Heart left ventricle (tissue), 16 donors: ENCODE results near the gene SFMBT2. TPM values are rescaled to one million over a fixed set of nuclear protein-coding genes. Genes with fewer than 3 reads are reported as not detected.

ENCODE experiments used
- ATAC-seq, 4 donors: fragments of 200-7000 bp; cut with Tn5 transposase; one replicate each; pipeline ENCODE4 v1.9.1; 2020 to 2022; ENCODE audit warnings: moderate library complexity in 4 of 4, mild to moderate bottlenecking in 3 of 4, moderate number of reproducible peaks in 1 of 4
- DNase-seq, 5 donors: peaks; one replicate each; pipeline ENCODE4 v3.0.0-alpha.2; 2020
- H3K27ac ChIP-seq, 12 donors: fragments of 200-600 bp; sonication (generic) in 4 of 12; one replicate each; pipeline versions ENCODE4 v1.5.0 to v1.8.0; 2016 to 2022; ENCODE audit warnings: mild to moderate bottlenecking in 2 of 12
- H3K27me3 ChIP-seq, 9 donors: fragments of 200-600 bp; sonication (generic) in 2 of 9; one replicate each; pipeline versions ENCODE4 v1.5.1 to v1.8.0; 2016 to 2022; ENCODE audit warnings: mild to moderate bottlenecking in 3 of 9
- H3K36me3 ChIP-seq, 9 donors: fragments of 200-600 bp; sonication (generic) in 2 of 9; one replicate each; pipeline versions ENCODE4 v1.5.0 to v1.8.0; 2018 to 2022; ENCODE audit warnings: mild to moderate bottlenecking in 2 of 9
- H3K4me1 ChIP-seq, 12 donors: fragments of 200-600 bp; sonication (generic) in 4 of 12; one replicate each; pipeline versions ENCODE4 v1.5.0 to v1.8.0; 2016 to 2022; ENCODE audit warnings: mild to moderate bottlenecking in 3 of 12
- H3K4me3 ChIP-seq, 12 donors: fragments of 200-600 bp; sonication (generic) in 4 of 12; one replicate each; pipeline versions ENCODE4 v1.5.0 to v1.8.0; 2017 to 2022; ENCODE audit warnings: mild to moderate bottlenecking in 9 of 12, moderate library complexity in 4 of 12
- H3K9me3 ChIP-seq, 12 donors: fragments of 200-600 bp; sonication (generic) in 4 of 12; one replicate each; pipeline versions ENCODE4 v1.5.0 to v1.8.0; 2016 to 2022; ENCODE audit warnings: mild to moderate bottlenecking in 1 of 12
- POLR2A ChIP-seq, 2 donors: fragments of 450-650 bp; IDR thresholded peaks; one replicate each; pipeline ENCODE4 v1.6.1; 2017; ENCODE audit warnings: antibody characterized with exemption in 2 of 2, mild to moderate bottlenecking in 2 of 2, moderate library complexity in 2 of 2
- WGBS, 4 donors: extraction: QIAGEN DNeasy Blood & Tissue Kit in 2 of 4; methylation state at CpG; one replicate each; pipeline versions ENCODE4 v1.1.5 to v1.1.7; 2013 to 2018; 5-methylcytosine and 5-hydroxymethylcytosine counted together
- intact Hi-C, 10 donors: fragments of 100-400 bp; cut with DNase I; formaldehyde crosslinking; loops; one replicate each; pipeline versions ENCODE4 v1.11.1 to v1.14.2; 2022
- polyA plus RNA-seq, 2 donors: library from polyadenylated mRNA; stranded (reverse); fragments of 200-250 nt; gene quantifications; one replicate each; pipeline ENCODE4 v1.2.3, GENCODE V29; 2013
- total RNA-seq, 9 donors: library from RNA; depleted of rRNA in 2 of 9; stranded (reverse); fragments of >200 nt in 2 of 9; fragmentation: NEBNext Ultra II Directional in 3 of 9; extraction: Animal tissue kit (Norgen Biotek cat#: 25700) in 3 of 9; gene quantifications; one replicate each; pipeline versions ENCODE4 v1.1.0 to v1.2.4, GENCODE V29; 2016 to 2023
- TF ChIP-seq, protein P1 (sequence below), 12 donors: fragments of 200-600 bp; sonication (generic) in 4 of 12; IDR thresholded peaks; one replicate each; pipeline versions ENCODE4 v1.5.0 to v1.8.0; 2018 to 2022; ENCODE audit warnings: antibody characterized with exemption in 12 of 12, mild to moderate bottlenecking in 5 of 12
- donor health status: ischemic (EF 13 %, LVEDD 7.1; RV severe dilation, severe dysfunction).
- donor health status: healthy with polysubstance abuse.
- donor health status: DM: no; HTN: yes; CAD: no.
- donor health status: DM: no; HTN: no; CAD: no.
- donor health status: ischemic (EF 25% LVEDD 6.9; RV normal size, moderate dysfunction).
- donor health status: ischemic (EF 25% LVEDD 5.7; RV mildly dilated, moderate dysfunction).
- donor health status: healthy.
- donor health status: DM: yes; HTN: yes; CAD: no.
- donor health status: ischemic (EF 35%, LVEDD 5.7; RV mildly dilated, moderate dysfunction).
- donor health status: nonischemic (EF 11% LVEDD 7.7; RV severe dilation, severe dysfunction).
- donor health status: DM: yes; HTN: yes; CAD: no.
- donor health status: PGD.
- donor health status: ischemic (EF 29% LVEDD 5.4; RV normal size, mild dysfunction).
- donor health status: nonischemic (EF 23%, LVEDD 6.1; RV moderate dilation, normal function).

SFMBT2 gene
- total and polyA plus RNA-seq, 11 donors, result 2.6 to 25.8 (median 9.6) TPM

DNA sequence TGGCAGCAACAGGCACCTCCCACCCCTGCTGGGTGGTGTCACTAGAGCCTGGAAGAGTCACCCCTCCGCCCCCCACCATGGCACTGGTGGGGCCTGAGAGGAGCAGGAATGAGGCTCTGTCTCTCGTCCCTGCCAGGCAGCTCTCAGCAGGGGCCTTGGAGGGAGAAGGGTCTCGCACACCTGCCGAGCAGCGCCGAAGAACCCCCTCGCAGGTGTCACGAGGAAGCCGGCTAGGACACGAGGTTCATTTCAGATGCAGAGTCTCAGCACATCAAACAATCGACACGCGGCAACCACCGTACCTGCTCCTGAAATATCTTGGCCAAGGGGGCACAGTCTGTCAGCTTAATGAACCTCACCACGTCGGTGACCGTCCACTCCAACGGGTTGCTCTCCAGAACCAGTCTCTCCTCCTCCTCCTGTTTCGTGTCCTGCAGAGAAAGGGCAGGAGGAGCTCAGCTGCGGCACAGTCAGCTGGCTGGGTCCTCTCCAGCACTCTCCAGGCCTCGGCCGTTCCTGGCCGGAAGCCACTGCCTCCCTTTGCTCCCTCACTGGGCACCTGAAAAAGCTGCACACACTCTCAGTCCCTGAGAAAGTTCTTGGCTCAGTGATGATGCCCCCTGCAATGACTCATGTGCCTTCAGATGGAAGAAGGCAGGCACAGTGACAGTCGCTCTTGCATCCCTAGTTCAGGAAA is 240.1 kb downstream of the SFMBT2 start:
- Histone ChIP-seq H3K27me3 (no peaks in the 10 kb centered on the region), H3K4me3 (no peak overlapping the region), H3K27ac (no peak overlapping the region), H3K36me3 (peaks cover 0 to 95% (median 76%) of the 10 kb centered on the region in 9 donors), H3K4me1 (peaks cover 0 to 8% (median 0%) of the 10 kb centered on the region in 12 donors), H3K9me3 (no peaks in the 10 kb centered on the region)
- ATAC-seq, result peak; percentile 81 to 96 (median 88)
- DNase-seq, result peak in 3 of 5 donors; percentile 28 to 66 (median 60)
- intact Hi-C loops, result no loop called here
- TF ChIP-seq, protein P1, sequence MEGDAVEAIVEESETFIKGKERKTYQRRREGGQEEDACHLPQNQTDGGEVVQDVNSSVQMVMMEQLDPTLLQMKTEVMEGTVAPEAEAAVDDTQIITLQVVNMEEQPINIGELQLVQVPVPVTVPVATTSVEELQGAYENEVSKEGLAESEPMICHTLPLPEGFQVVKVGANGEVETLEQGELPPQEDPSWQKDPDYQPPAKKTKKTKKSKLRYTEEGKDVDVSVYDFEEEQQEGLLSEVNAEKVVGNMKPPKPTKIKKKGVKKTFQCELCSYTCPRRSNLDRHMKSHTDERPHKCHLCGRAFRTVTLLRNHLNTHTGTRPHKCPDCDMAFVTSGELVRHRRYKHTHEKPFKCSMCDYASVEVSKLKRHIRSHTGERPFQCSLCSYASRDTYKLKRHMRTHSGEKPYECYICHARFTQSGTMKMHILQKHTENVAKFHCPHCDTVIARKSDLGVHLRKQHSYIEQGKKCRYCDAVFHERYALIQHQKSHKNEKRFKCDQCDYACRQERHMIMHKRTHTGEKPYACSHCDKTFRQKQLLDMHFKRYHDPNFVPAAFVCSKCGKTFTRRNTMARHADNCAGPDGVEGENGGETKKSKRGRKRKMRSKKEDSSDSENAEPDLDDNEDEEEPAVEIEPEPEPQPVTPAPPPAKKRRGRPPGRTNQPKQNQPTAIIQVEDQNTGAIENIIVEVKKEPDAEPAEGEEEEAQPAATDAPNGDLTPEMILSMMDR (IDR thresholded peaks at IDR 0.05), result no peak
- TF ChIP-seq POLR2A (IDR thresholded peaks at IDR 0.05), result no peak
- 84 to 90% (median 88%) methylated on average over 23 to 24 of the region's 24 CpGs for WGBS, 4 donors

DNA sequence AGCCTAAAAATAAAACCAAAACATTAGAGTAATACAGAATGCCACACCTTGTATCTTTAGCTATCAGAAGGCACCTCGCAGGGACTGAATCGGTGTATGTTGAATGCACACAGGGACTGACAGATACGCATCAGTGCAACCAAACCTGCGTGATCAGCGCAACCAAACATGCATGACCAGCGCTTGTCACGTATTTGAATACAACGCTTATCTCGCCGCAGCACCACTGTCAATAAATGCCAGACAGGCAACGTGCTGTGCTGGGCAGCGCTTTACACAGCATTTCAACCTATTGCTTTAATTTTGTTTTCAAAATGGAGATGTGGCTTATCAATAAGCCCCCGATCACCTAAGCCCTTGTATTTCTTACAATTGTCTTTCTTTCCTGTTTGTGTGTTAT is 242.4 kb downstream of the SFMBT2 start:
- peaks cover 0 to 79% (median 61%) of the 10 kb centered on the region in 9 donors for H3K36me3 ChIP-seq

DNA sequence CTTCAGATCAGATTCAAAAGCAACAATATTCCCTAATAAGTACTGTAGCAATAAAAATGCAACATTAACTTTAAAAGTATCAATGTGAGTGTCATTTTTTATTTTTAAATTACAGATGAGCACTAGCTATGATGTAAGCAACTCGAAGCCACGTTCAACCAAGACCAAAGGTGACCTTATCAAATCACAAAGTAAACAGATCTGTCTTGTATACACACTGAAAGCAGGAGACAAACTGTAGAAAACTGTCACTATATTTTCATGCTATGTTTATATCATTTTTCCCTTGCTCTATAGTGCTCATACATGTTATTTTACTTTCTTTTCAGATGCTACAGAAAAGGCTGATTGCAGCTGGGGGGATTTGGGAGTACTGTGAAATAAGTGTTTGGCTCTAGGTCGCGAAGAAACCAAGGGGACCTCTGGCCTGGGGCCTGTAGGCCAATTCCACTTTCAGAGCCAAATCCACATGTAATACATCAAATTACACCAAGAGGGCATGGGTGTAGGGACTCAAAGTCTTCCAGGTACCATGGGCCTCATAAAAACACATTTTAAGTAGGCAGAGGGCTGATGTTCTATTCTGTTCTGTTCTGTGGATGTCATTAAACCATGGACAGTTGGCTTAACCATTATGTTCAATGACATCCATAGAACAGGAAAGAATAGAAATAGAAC is 245.2 kb downstream of the SFMBT2 start:
- Histone ChIP-seq H3K4me1 (peaks cover 0 to 8% (median 0%) of the 10 kb centered on the region in 12 donors), H3K4me3 (no peak overlapping the region), H3K27ac (no peak overlapping the region), H3K9me3 (no peaks in the 10 kb centered on the region), H3K27me3 (no peaks in the 10 kb centered on the region), H3K36me3 (peaks cover 0 to 79% (median 60%) of the 10 kb centered on the region in 9 donors)
- intact Hi-C loops, result loop anchor here in 1 of 10 donors (5.0 kb wide), 1 partner anchor 37 kb away; no protein-coding TSS in a partner anchor
- TF ChIP-seq POLR2A (IDR thresholded peaks at IDR 0.05), result no peak
- TF ChIP-seq, protein P1 (IDR thresholded peaks at IDR 0.05), result no peak
- ATAC-seq, result no peak
- 86 to 88% (median 87%) methylated on average over 4 of the region's 4 CpGs for WGBS, 4 donors
- no peak for DNase-seq

More for the DNA sequence above, 242.4 kb downstream of the SFMBT2 start:
- Histone ChIP-seq H3K27me3 (no peaks in the 10 kb centered on the region), H3K4me1 (peaks cover 0 to 8% (median 0%) of the 10 kb centered on the region in 12 donors), H3K4me3 (no peak overlapping the region), H3K9me3 (no peaks in the 10 kb centered on the region), H3K27ac (no peak overlapping the region)
- TF ChIP-seq POLR2A (IDR thresholded peaks at IDR 0.05), result no peak
- TF ChIP-seq, protein P1 (IDR thresholded peaks at IDR 0.05), result no peak
- intact Hi-C loops, result loop anchor here in 1 of 10 donors (5.0 kb wide), 1 partner anchor 34 kb away; no protein-coding TSS in a partner anchor
- DNase-seq (no peak), ATAC-seq (no peak)
- WGBS, 4 donors, result 96 to 97% (median 96%) methylated on average over 13 of the region's 13 CpGs

DNA sequence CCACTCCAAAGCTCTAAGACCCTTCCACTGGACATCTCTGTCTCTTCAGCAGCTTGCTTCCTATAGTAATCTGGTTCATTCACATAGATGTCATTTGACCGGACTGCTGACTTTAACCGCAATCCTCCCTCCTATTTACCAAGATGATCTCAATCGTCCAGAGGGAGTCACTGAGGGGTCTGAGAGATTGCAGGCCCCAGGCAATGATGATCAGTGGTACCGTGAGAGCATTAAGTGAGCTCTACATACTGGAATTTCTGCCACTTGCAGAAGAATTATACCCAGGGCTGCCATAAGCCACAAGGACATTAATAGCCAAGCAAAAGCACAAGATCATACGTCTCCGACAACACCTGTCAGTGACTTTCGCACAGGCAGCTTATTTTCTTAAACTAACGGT is 245.9 kb downstream of the SFMBT2 start:
- DNase-seq, result no peak
- Histone ChIP-seq H3K27me3 (no peaks in the 10 kb centered on the region), H3K27ac (no peak overlapping the region), H3K4me3 (no peak overlapping the region), H3K9me3 (no peaks in the 10 kb centered on the region), H3K4me1 (peaks cover 0 to 8% (median 0%) of the 10 kb centered on the region in 12 donors), H3K36me3 (peaks cover 0 to 79% (median 60%) of the 10 kb centered on the region in 9 donors)
- WGBS, 4 donors, result 92 to 97% (median 94%) methylated on average over 8 of the region's 8 CpGs
- intact Hi-C loops, result loop anchor here in 1 of 10 donors (5.0 kb wide), 1 partner anchor 37 kb away; no protein-coding TSS in a partner anchor
- no peak for ATAC-seq
- TF ChIP-seq, protein P1 (IDR thresholded peaks at IDR 0.05), result no peak
- no peak for TF ChIP-seq POLR2A (IDR thresholded peaks at IDR 0.05)
